Activated B cell treated with CpG ODN at 0.5 μM for 24 hours (primary cell): ENCODE measurements around the gene KAT5. TPM values are rescaled to one million over a fixed set of nuclear protein-coding genes. Genes with fewer than 3 reads are reported as not detected.
"Not testable (repeated sequence)": the region's sequence is repeated elsewhere in the genome, so short reads cannot be mapped to it uniquely, and the experiment has no call there.

ENCODE experiments used
- ATAC-seq: fragments of 200-7000 bp; cut with Tn5 transposase; one replicate; pipeline ENCODE4 v1.10.0; 2021; ENCODE audit warnings: low read depth, mild to moderate bottlenecking, moderate library complexity
- CTCF ChIA-PET: fragments of 350-600 bp; sonication (Branson Sonifier 250); formaldehyde crosslinking; loops from one replicate; lab custom pipeline; 2021; ENCODE audit warnings: antibody characterized with exemption; lab: Charles Lee
- POLR2A ChIA-PET: fragments of 350-600 bp; sonication (Branson Sonifier 250); formaldehyde crosslinking; loops from one replicate; lab custom pipeline; 2021; ENCODE audit warnings: antibody characterized with exemption; lab: Charles Lee
- DNase-seq: peaks from one replicate; pipeline ENCODE4 v3.0.0; 2022
- H3K27ac Mint-ChIP-seq: one replicate; pipeline ENCODE4 v1.8.0; 2020; ENCODE audit warnings: mixed read lengths
- H3K27me3 Mint-ChIP-seq: one replicate; pipeline ENCODE4 v1.8.0; 2021; ENCODE audit warnings: mixed read lengths
- H3K36me3 Mint-ChIP-seq: one replicate; pipeline ENCODE4 v1.8.0; 2021; ENCODE audit warnings: low read depth, mixed read lengths
- H3K4me1 Mint-ChIP-seq: one replicate; pipeline ENCODE4 v1.8.0; 2021; ENCODE audit warnings: mixed read lengths
- H3K4me3 Mint-ChIP-seq: one replicate; pipeline ENCODE4 v1.8.0; 2020; ENCODE audit warnings: mild to moderate bottlenecking, mixed read lengths
- H3K9me3 Mint-ChIP-seq: one replicate; pipeline ENCODE4 v1.8.0; 2020; ENCODE audit warnings: mixed read lengths
- intact Hi-C: fragments of 100-400 bp; cut with micrococcal nuclease; formaldehyde crosslinking; loops from one replicate; pipeline ENCODE4 v1.15.1; 2024
- total RNA-seq: library from RNA; stranded (reverse); gene quantifications from 2 replicates; pipeline ENCODE4 v1.2.3, GENCODE V29; 2022
- TF ChIP-seq, protein P1 (sequence below): fragments of 200-600 bp; IDR thresholded peaks from one replicate; pipeline ENCODE4 v1.8.0; 2022; ENCODE audit warnings: antibody characterized with exemption, mild to moderate bottlenecking

The KAT5 gene
- total RNA-seq, 1 donor from 2014 or later = 120 TPM

DNA sequence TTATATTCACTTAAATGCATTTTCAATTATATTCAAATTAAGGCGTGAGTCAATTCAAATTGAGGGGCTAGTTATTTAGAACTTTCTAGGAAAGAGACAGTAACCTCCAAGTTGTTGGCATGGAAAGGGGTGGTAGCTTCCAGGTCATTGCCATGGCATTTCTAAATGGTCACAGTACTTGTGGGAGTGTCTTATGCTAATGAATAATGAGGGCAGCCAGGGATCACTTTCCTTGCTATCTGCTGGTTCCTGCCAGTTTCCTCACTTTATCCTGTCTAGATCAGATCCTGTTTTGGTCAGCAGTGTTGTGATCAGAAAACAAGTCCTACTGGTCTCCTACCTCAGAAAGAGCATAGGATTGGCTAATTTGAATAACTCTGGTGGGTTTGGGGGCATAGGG lies 30.3 kb downstream of the KAT5 start:
- H3K27ac Mint-ChIP-seq = no peak overlapping the region
- ATAC-seq = no peak
- H3K27me3 Mint-ChIP-seq = peaks cover 15% of the 10 kb centered on the region
- no peak overlapping the region for H3K4me3 Mint-ChIP-seq
- TF ChIP-seq, protein P1, sequence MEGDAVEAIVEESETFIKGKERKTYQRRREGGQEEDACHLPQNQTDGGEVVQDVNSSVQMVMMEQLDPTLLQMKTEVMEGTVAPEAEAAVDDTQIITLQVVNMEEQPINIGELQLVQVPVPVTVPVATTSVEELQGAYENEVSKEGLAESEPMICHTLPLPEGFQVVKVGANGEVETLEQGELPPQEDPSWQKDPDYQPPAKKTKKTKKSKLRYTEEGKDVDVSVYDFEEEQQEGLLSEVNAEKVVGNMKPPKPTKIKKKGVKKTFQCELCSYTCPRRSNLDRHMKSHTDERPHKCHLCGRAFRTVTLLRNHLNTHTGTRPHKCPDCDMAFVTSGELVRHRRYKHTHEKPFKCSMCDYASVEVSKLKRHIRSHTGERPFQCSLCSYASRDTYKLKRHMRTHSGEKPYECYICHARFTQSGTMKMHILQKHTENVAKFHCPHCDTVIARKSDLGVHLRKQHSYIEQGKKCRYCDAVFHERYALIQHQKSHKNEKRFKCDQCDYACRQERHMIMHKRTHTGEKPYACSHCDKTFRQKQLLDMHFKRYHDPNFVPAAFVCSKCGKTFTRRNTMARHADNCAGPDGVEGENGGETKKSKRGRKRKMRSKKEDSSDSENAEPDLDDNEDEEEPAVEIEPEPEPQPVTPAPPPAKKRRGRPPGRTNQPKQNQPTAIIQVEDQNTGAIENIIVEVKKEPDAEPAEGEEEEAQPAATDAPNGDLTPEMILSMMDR = no peak
- no peaks in the 10 kb centered on the region for H3K36me3 Mint-ChIP-seq
- DNase-seq = no peak
- ChIA-PET CTCF (no interaction called here), POLR2A (no interaction called here)
- peaks cover 6% of the 10 kb centered on the region for H3K4me1 Mint-ChIP-seq
- intact Hi-C loops = no loop called here
- H3K9me3 Mint-ChIP-seq = no peaks in the 10 kb centered on the region

- CTCF ChIA-PET = no interaction called here
- Mint-ChIP-seq H3K27ac (no peak overlapping the region), H3K36me3 (no peaks in the 10 kb centered on the region), H3K27me3 (peaks cover 5% of the 10 kb centered on the region), H3K4me1 (peaks cover 6% of the 10 kb centered on the region), H3K4me3 (no peak overlapping the region), H3K9me3 (no peaks in the 10 kb centered on the region)
- intact Hi-C loops = no loop called here
- ATAC-seq (no peak), DNase-seq (no peak)
- TF ChIP-seq, protein P1 = no peak
- POLR2A ChIA-PET = no interaction called here
Measured at GRCh38 chr11:65743681-65744025, 31.6 kb downstream of the KAT5 start.

GRCh38 chr11:65744026-65744698 lies 32.1 kb downstream of the KAT5 start:
- ChIA-PET CTCF (no interaction called here), POLR2A (interaction anchor here (0.6 kb wide), 1 partner anchor 62 kb away, joined by 3 read pairs; no protein-coding TSS in a partner anchor)
- Mint-ChIP-seq H3K4me1 (peaks cover 6% of the 10 kb centered on the region), H3K27ac (no peak overlapping the region), H3K36me3 (no peaks in the 10 kb centered on the region), H3K27me3 (peaks cover 4% of the 10 kb centered on the region), H3K4me3 (no peak overlapping the region), H3K9me3 (no peaks in the 10 kb centered on the region)
- intact Hi-C loops = no loop called here
- DNase-seq (no peak), ATAC-seq (no peak)
- TF ChIP-seq, protein P1 = no peak

GRCh38 chr11:65744699-65745042 lies 32.6 kb downstream of the KAT5 start:
- no peak overlapping the region for H3K27ac Mint-ChIP-seq
- ATAC-seq (no peak), DNase-seq (no peak)
- H3K4me1 Mint-ChIP-seq = peaks cover 6% of the 10 kb centered on the region
- intact Hi-C loops = no loop called here
- no peak overlapping the region for H3K4me3 Mint-ChIP-seq
- H3K27me3 Mint-ChIP-seq = peaks cover 4% of the 10 kb centered on the region
- H3K36me3 Mint-ChIP-seq = no peaks in the 10 kb centered on the region
- TF ChIP-seq, protein P1 = no peak
- POLR2A ChIA-PET = interaction anchor here (0.6 kb wide), 1 partner anchor 61 kb away, joined by 3 read pairs; no protein-coding TSS in a partner anchor
- H3K9me3 Mint-ChIP-seq = no peaks in the 10 kb centered on the region
- CTCF ChIA-PET = no interaction called here

DNA sequence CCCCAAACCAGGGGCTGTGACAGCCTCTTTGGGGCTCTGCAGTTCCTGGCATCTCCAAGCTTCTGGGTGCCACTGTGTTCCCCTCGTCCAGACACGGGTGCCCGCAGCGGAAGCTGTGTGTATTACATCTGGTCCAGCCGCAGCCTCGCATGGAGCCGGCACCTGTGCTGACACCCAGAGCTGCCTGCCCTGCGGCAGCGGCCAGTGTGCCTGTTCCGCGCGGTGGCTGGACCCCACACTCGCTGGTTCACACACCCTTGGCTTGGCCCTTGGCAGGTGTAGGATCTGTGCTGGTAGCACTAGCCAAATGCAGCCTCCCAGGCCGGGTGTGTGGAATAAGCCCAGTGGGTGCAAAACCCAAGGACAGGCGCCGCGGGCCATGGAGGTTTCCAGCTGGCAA lies 33.0 kb downstream of the KAT5 start:
- POLR2A ChIA-PET = no interaction called here
- H3K36me3 Mint-ChIP-seq = no peaks in the 10 kb centered on the region

GRCh38 chr11:65762169-65762568 lies 50.1 kb downstream of the KAT5 start:
- CTCF ChIA-PET, DNase-seq, H3K4me1 Mint-ChIP-seq, H3K36me3 Mint-ChIP-seq, intact Hi-C loops, H3K9me3 Mint-ChIP-seq, ATAC-seq, H3K27ac Mint-ChIP-seq, H3K4me3 Mint-ChIP-seq, POLR2A ChIA-PET: not testable (repeated sequence)
- H3K27me3 Mint-ChIP-seq = peaks cover 15% of the 10 kb centered on the region

More for the DNA sequence above, 33.0 kb downstream of the KAT5 start:
- DNase-seq (no peak), ATAC-seq (no peak)
- Mint-ChIP-seq H3K27ac (no peak overlapping the region), H3K27me3 (peaks cover 4% of the 10 kb centered on the region), H3K4me3 (no peak overlapping the region), H3K9me3 (no peaks in the 10 kb centered on the region), H3K4me1 (peaks cover 6% of the 10 kb centered on the region)
- TF ChIP-seq, protein P1 = no peak
- intact Hi-C loops = no loop called here
- CTCF ChIA-PET = no interaction called here

DNA sequence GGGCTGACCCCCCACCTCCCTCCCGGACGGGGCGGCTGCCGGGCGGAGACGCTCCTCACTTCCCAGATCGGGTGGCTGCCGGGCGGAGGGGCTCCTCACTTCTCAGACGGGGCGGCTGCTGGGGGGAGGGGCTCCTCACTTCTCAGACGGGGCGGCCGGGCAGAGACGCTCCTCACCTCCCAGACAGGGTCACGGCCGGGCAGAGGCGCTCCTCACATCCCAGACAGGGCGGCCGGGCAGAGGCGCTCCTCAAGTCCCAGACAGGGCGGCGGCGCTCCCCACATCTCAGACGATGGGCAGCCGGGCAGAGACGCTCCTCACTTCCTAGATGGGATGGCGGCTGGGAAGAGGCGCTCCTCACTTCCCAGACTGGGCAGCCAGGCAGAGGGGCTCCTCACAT lies 50.8 kb downstream of the KAT5 start:
- CTCF ChIA-PET, POLR2A ChIA-PET, H3K27me3 Mint-ChIP-seq: not testable (repeated sequence)

More for the DNA sequence above, 50.8 kb downstream of the KAT5 start:
- H3K9me3 Mint-ChIP-seq, DNase-seq, H3K4me1 Mint-ChIP-seq, H3K27ac Mint-ChIP-seq, intact Hi-C loops, ATAC-seq, H3K4me3 Mint-ChIP-seq, H3K36me3 Mint-ChIP-seq: not testable (repeated sequence)
